ENCODE results near the gene CAMKV.

DNA sequence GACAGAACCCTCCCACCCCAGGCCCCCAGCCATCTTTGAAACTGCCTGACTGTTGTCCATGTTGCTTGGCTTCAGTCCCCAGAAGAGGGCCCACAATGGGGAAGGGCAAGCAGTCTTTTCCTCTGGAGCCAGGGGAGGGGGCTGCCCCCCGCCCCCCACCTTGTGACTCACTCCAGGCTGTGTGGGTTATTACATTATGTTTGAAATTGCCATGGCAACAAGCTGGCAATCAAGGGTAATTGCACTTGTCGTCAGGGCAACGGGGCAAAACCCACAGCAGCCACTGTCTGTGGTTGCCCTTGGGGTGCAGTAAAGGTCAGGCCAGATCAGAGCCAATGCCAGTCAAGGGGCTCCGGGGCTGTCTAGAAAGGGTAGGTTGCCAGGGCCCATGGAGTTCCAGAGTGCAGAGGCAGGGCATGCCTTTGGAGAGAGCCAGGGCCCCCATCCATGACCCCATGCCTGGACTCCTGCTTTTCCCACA, 3.1 kb upstream of the CAMKV start:
- no peak for TF ChIP-seq CTCF (conservative IDR thresholded peaks at IDR 0.05; ENCODE audit: low read depth, low read length)
- TF ChIP-seq EZH2phosphoT487 (IDR thresholded peaks at IDR 0.05; ENCODE audit: borderline replicate concordance, low read length): no peak

Measured in PC-3 (cell line).